H1 (cell line): ENCODE results near the gene TMC6.

Experiments
- CHD1 ChIP-seq: IDR thresholded peaks from 2 replicates; pipeline ENCODE4 v1.6.1; 2012; ENCODE audit warnings: low read depth, low read length, improper control_type of control experiment
- CREB1 ChIP-seq: IDR thresholded peaks from 2 replicates; pipeline ENCODE4 v1.6.1; 2012; ENCODE audit warnings: inconsistent platforms
- EGR1 ChIP-seq: IDR thresholded peaks from 2 replicates; pipeline ENCODE4 v1.6.1; 2011; ENCODE audit warnings: low read depth, low read length, borderline replicate concordance
- KDM1A ChIP-seq: fragments of 200-600, 300-600 bp; sonication (generic); IDR thresholded peaks from 2 replicates; pipeline ENCODE4 v1.7.1; 2016; ENCODE audit warnings: mild to moderate bottlenecking, low read length, borderline replicate concordance
- MAFK ChIP-seq: IDR thresholded peaks from 2 replicates; pipeline ENCODE4 v1.6.1; 2012; ENCODE audit warnings: low read depth, mild to moderate bottlenecking, improper control_type of control experiment, low read length
- POLR2AphosphoS5 ChIP-seq: IDR thresholded peaks from 2 replicates; pipeline ENCODE4 v1.6.1; 2011; ENCODE audit warnings: low read depth, low read length
- RXRA ChIP-seq: IDR thresholded peaks from 2 replicates; pipeline ENCODE4 v1.6.1; 2011; ENCODE audit warnings: low read depth, mild to moderate bottlenecking, low read length, moderate library complexity; ENCODE audit not compliant: insufficient read depth
- SRF ChIP-seq: IDR thresholded peaks from 2 replicates; pipeline ENCODE4 v1.6.1; 2011; ENCODE audit warnings: mild to moderate bottlenecking, low read depth, low read length, moderate library complexity
- TAF1 ChIP-seq: IDR thresholded peaks from 2 replicates; pipeline ENCODE4 v1.6.1; 2011; ENCODE audit warnings: mild to moderate bottlenecking, low read depth, low read length
- ZNF274 ChIP-seq: IDR thresholded peaks from 2 replicates; pipeline ENCODE4 v1.7.0; 2012; ENCODE audit warnings: low read length, borderline replicate concordance; ENCODE audit errors: extremely low read depth
- TF ChIP-seq, protein P1 (sequence below), 3 experiments: IDR thresholded peaks; 1 replicate in 2 of 3; 2 replicates in 1 of 3; pipeline versions ENCODE4 v1.5.1 to v1.6.1; 2011; ENCODE audit warnings: low read length in 3 of 3, mild to moderate bottlenecking in 3 of 3, inconsistent platforms in 2 of 3, low read depth in 1 of 3, moderate library complexity in 1 of 3; ENCODE audit not compliant: insufficient read depth in 1 of 3; ENCODE audit errors: control extremely low read depth in 1 of 3

DNA sequence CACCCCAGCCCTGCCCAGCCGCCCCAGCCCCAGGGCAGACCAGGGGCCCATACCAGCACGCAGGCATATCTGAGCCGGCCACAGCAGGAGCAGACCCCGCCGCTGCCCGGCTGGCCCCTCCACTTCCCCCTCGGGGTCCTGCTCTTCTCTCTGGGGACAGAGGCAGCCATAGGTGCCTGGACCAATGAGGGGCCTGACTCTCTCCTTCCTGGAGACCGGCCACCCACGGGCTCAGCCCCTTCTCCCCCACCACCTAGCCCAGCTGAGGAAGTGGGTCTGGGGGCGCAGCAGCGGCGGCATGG, 3.8 kb downstream of the TMC6 start:
- TF ChIP-seq ZNF274, result no peak
- TF ChIP-seq, protein P1, sequence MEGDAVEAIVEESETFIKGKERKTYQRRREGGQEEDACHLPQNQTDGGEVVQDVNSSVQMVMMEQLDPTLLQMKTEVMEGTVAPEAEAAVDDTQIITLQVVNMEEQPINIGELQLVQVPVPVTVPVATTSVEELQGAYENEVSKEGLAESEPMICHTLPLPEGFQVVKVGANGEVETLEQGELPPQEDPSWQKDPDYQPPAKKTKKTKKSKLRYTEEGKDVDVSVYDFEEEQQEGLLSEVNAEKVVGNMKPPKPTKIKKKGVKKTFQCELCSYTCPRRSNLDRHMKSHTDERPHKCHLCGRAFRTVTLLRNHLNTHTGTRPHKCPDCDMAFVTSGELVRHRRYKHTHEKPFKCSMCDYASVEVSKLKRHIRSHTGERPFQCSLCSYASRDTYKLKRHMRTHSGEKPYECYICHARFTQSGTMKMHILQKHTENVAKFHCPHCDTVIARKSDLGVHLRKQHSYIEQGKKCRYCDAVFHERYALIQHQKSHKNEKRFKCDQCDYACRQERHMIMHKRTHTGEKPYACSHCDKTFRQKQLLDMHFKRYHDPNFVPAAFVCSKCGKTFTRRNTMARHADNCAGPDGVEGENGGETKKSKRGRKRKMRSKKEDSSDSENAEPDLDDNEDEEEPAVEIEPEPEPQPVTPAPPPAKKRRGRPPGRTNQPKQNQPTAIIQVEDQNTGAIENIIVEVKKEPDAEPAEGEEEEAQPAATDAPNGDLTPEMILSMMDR (IDR thresholded peaks at IDR 0.05; ENCODE audit: control extremely low read depth in 1 of 3, insufficient read depth in 1 of 3, low read depth in 1 of 3, low read length in 3 of 3), result no peak
- no peak for TF ChIP-seq POLR2AphosphoS5
- no peak for TF ChIP-seq KDM1A
- TF ChIP-seq EGR1, result no peak
- no peak for TF ChIP-seq CREB1
- TF ChIP-seq SRF, result no peak
- TF ChIP-seq CHD1, result no peak
- no peak for TF ChIP-seq RXRA
- no peak for TF ChIP-seq MAFK
- no peak for TF ChIP-seq TAF1
